Coronary artery (tissue), 2 donors: ENCODE data around the gene APH1B.

Source experiments
- DNase-seq: peaks from one replicate; pipeline ENCODE4 v3.0.0-alpha.2; 2017; ENCODE audit warnings: low spot score
- H3K27ac ChIP-seq, 2 donors: fragments of 200-600 bp; sonication (generic); one replicate each; pipeline ENCODE4 v1.5.1; 2016 to 2019
- H3K4me3 ChIP-seq: fragments of 200-600 bp; sonication (generic); 2 replicates; pipeline ENCODE4 v1.5.1; 2016; ENCODE audit warnings: mild to moderate bottlenecking, moderate library complexity
- TF ChIP-seq, protein P1 (sequence below): fragments of 200-600 bp; sonication (generic); IDR thresholded peaks from one replicate; pipeline ENCODE4 v1.5.1; 2019; ENCODE audit warnings: antibody characterized with exemption

The APH1B gene

DNA sequence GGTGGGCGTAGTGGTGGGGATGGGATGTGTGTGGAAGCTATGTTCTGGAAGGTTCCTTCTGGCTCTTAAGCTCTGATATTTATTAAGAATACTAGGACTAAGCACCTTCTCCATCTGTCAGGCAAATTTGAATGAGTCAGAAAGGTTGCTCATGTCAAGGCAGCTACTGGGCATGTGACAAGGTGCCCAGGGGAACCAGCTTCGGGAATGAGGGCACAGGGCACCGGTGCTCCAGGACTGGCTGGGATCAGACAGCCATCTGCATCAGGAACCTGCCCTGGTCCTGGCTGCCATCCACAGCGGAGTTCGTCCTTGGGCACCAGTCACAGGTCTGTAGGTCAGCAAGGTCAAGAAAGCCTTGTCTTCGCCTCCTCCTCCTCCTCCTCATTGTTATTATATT, 71.8 kb downstream of the APH1B start:
- no peak overlapping the region for H3K4me3 ChIP-seq
- no peak for DNase-seq
- TF ChIP-seq, protein P1, sequence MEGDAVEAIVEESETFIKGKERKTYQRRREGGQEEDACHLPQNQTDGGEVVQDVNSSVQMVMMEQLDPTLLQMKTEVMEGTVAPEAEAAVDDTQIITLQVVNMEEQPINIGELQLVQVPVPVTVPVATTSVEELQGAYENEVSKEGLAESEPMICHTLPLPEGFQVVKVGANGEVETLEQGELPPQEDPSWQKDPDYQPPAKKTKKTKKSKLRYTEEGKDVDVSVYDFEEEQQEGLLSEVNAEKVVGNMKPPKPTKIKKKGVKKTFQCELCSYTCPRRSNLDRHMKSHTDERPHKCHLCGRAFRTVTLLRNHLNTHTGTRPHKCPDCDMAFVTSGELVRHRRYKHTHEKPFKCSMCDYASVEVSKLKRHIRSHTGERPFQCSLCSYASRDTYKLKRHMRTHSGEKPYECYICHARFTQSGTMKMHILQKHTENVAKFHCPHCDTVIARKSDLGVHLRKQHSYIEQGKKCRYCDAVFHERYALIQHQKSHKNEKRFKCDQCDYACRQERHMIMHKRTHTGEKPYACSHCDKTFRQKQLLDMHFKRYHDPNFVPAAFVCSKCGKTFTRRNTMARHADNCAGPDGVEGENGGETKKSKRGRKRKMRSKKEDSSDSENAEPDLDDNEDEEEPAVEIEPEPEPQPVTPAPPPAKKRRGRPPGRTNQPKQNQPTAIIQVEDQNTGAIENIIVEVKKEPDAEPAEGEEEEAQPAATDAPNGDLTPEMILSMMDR: no peak
- H3K27ac ChIP-seq: peak overlapping the region in 1 of 2 donors; percentile 32

DNA sequence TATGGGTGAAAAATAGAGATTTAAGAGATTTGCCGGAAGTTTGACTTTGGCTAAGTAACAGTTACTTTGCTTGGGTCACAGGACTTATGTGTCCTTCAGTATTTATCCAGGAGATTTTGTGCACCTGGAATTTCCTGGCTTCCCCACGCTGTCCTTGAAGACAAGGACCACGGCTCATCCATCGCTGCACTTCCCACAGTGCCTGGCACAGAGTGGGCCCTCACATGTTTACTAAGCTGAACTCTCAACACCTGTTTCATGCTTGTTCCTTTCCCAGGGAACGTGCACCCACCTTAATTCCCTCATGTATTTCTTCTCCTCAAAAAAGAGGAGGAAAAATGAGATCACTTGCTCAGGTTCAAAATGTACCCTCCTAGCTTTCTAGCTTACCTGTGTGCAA, 72.2 kb downstream of the APH1B start:
- Histone ChIP-seq H3K27ac (peak overlapping the region; percentile 27 to 71), H3K4me3 (no peak overlapping the region)
- no peak for DNase-seq
- TF ChIP-seq, protein P1: no peak

DNA sequence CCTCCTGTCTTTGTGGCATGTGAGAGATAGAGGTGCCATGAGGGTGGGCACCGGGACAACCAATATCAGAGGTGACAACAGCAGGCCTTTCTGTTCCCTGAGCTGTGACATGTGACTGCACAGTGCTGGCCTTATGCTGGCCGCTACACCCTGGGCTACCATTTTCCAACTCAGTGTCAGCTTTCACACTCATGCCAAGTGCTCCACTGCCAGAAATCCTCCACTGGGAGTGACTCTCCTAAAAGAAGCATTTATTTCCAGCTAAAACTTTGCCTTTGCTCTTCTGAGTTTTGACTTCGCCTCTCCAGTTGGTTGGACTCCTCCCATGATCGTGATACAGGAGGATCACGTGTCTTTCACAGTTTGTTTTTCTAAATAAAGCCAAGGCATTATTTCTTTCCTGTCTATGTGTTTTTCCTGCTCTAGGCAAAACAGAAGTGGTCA, 72.8 kb downstream of the APH1B start:
- peak overlapping the region; percentile 27 to 71 for H3K27ac ChIP-seq

DNA sequence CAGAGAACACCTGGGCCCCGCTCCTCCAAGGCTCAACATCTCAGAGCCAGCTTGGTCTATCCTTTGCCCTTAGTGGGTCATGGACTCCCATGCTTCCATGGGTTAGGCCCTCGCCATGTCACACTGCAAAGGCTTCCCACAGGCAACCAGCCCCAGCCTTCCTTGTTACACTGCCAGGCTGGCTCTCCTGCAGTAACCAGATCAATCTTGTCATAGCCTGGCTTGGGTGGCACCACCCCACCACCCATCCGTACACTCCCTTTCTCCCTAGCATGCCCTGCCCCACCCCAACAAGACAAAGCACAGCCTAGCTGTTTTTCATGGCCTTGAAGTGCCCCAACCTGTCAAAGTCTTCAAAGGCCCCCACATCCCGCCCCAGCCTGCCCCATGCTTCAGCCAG, 73.8 kb downstream of the APH1B start:
- DNase-seq: no peak
- TF ChIP-seq, protein P1: no peak
- Histone ChIP-seq H3K4me3 (no peak overlapping the region), H3K27ac (no peak overlapping the region)

More for the DNA sequence above, 72.8 kb downstream of the APH1B start:
- TF ChIP-seq, protein P1: no peak
- H3K4me3 ChIP-seq: no peak overlapping the region
- no peak for DNase-seq

DNA sequence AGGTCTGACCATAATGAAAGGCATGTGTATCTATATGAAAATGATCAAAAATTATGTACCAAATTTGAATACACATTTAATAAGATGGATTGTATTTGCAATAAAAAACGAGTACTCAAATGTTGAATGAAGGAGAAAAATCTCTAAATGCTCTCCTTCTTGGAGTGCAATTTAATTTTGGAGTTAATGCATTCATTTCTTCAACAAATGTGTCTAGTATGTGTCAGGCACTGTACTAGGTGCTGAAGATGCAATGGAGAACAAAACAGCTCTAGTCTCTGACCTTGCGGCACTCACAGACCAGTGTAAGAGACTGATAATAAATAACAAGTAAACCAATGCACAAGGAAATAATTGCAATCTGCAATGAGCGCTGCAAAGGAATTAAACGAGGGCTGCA, 75.4 kb downstream of the APH1B start:
- DNase-seq: no peak
- TF ChIP-seq, protein P1: no peak
- H3K4me3 ChIP-seq: no peak overlapping the region
- H3K27ac ChIP-seq: no peak overlapping the region

DNA sequence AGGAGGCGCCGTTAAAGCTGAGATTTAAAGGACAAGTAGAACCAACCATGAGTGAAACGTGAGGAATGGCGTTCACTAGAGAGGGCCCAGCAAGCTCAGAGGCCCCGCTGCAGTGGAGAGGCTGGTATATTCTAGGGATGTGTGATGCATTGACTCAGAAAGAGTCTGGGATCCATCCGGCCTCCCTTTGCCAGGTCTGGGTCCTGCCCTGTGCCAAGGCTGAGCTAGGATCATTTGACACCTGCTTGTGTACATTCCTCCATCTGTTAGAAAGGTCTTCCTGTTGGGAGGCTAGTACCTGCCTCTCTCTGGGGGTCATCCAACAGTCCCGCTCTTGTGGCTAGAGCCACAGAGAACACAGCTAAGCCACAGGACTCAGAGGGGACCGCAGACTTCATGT, 75.9 kb downstream of the APH1B start:
- Histone ChIP-seq H3K27ac (no peak overlapping the region), H3K4me3 (no peak overlapping the region)
- TF ChIP-seq, protein P1: no peak
- DNase-seq: no peak

DNA sequence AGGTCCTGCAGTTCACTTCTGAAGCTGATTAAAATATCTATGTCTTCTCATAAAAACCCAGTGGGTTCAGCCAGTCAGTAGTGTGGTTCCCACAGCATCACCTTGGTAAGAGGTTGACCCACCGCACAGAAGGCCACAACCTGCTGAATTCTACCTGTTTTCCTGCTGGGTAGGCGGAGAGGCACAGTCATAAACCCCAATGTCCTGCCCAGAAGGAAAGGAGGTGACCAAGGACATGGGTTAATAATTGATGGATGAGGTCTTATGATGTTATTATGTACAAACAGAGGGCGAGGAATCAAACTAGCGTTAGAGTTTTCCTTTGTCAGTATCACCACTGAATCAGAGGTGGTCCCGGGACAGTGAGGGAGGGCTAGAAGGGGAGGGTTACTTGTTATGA, 76.5 kb downstream of the APH1B start:
- H3K27ac ChIP-seq: no peak overlapping the region
- TF ChIP-seq, protein P1: no peak
- H3K4me3 ChIP-seq: no peak overlapping the region
- no peak for DNase-seq
